Activated T-cell treated with anti-CD3 and anti-CD28 coated beads, Interleukin-2, amount 50 U/mL, for 72 hours (primary cell): Measurements from ENCODE around the gene DRC3. TPM values are rescaled to one million over a fixed set of nuclear protein-coding genes. Genes with fewer than 3 reads are reported as not detected.
A peak's percentile ranks its signal among the peaks of the same experiment; 100 is the strongest.

Experiments
- ATAC-seq, 2 donors: fragments of 150-1000 bp; cut with Tn5 transposase; replicated peaks in 1 of 2; 2 replicates each; pipeline ENCODE4 v1.10.0; 2021; ENCODE audit warnings: moderate library complexity in 2 of 2, mild to moderate bottlenecking in 1 of 2
- DNase-seq, 2 donors: peaks; one replicate each; pipeline ENCODE4 v3.0.0; 2021 to 2022; ENCODE audit warnings: mixed read lengths in 1 of 2
- H3K27ac Mint-ChIP-seq: one replicate; pipeline ENCODE4 v1.8.0; 2022; ENCODE audit warnings: mild to moderate bottlenecking, moderate library complexity, mixed read lengths
- H3K27me3 Mint-ChIP-seq: one replicate; pipeline ENCODE4 v1.8.0; 2022; ENCODE audit warnings: low read depth, mixed read lengths
- H3K36me3 Mint-ChIP-seq, 2 donors: one replicate each; pipeline ENCODE4 v1.8.0; 2022; ENCODE audit warnings: mixed read lengths in 2 of 2, mild to moderate bottlenecking in 1 of 2; ENCODE audit not compliant: insufficient read depth in 2 of 2
- H3K4me1 Mint-ChIP-seq: one replicate; pipeline ENCODE4 v1.8.0; 2022; ENCODE audit warnings: low read depth, mixed read lengths
- H3K4me3 Mint-ChIP-seq, 2 donors: one replicate each; pipeline ENCODE4 v1.8.0; 2022; ENCODE audit warnings: mild to moderate bottlenecking in 2 of 2, mixed read lengths in 2 of 2, moderate library complexity in 2 of 2
- H3K9me3 Mint-ChIP-seq, 2 donors: one replicate each; pipeline ENCODE4 v1.8.0; 2022; ENCODE audit warnings: mixed read lengths in 2 of 2
- total RNA-seq, 2 donors: library from RNA; stranded (reverse); gene quantifications; one replicate each; pipeline ENCODE4 v1.2.3, GENCODE V29; 2022

DRC3 gene
- total RNA-seq, 2 donors from 2014 or later: 0.39 to 0.43 TPM

DNA sequence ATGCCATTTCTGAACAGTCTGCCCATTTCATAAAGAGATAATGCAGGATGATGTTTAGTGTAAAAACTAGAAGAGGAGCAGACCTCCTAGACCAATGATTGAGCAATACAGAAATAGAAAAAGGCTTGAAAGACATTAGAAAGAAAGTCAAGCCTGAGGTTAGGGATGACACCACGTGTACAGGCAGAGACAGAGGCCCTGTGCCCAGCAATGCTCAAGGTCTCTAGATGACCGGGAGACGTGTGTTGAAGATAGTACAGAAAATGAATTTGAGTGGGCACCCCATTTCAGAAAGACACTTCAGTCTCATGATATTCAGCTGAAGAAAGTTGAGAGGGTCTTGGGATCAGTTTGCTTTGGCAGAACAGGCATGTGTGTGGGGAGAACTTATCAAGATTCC is 71.9 kb downstream of the DRC3 start:
- no peak for ATAC-seq
- H3K4me3 Mint-ChIP-seq: no peak overlapping the region

DNA sequence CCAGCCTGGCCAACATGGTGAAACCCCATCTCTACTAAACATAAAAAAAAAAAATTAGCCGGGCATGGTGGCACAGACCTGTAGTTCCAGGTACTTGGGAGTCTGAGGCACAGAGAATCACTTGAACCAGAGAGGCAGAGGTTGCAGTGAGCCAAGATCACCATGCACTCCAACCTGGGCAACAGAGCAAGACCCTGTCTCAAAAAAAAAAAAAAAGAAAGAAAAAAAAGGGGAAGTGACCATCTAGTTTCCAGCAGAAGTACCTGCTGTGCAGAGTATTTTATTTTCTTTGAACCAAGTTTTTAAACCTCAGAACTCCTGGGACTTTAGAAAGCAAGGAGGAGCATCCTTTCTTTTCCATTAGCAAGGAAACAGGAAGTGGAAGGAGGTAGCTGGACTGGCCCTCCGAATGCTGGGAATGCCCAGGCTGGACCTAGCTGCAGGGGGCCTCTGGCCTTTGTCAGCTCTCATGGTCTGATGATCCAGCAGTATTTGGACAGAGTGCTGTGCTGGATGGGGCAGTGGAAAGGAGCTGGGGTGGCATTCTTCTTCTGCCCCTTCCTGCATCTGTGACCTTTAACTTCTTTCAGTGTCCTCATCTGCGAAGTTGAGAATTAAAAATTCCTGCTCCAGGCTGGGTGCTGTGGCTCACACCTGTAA is 73.2 kb downstream of the DRC3 start:
- DNase-seq: no peak
- no peak overlapping the region for H3K4me3 Mint-ChIP-seq
- peaks cover 0 to 1% of the 10 kb centered on the region in 2 donors for H3K36me3 Mint-ChIP-seq
- H3K9me3 Mint-ChIP-seq: no peaks in the 10 kb centered on the region
- peaks cover 22% of the 10 kb centered on the region for H3K4me1 Mint-ChIP-seq
- H3K27me3 Mint-ChIP-seq: no peaks in the 10 kb centered on the region
- H3K27ac Mint-ChIP-seq: no peak overlapping the region
- no peak for ATAC-seq

More for the DNA sequence above, 71.9 kb downstream of the DRC3 start:
- Mint-ChIP-seq H3K27me3 (no peaks in the 10 kb centered on the region), H3K27ac (no peak overlapping the region), H3K9me3 (no peaks in the 10 kb centered on the region), H3K4me1 (peaks cover 31% of the 10 kb centered on the region), H3K36me3 (peaks cover 4 to 11% of the 10 kb centered on the region in 2 donors)
- DNase-seq: no peak

DNA sequence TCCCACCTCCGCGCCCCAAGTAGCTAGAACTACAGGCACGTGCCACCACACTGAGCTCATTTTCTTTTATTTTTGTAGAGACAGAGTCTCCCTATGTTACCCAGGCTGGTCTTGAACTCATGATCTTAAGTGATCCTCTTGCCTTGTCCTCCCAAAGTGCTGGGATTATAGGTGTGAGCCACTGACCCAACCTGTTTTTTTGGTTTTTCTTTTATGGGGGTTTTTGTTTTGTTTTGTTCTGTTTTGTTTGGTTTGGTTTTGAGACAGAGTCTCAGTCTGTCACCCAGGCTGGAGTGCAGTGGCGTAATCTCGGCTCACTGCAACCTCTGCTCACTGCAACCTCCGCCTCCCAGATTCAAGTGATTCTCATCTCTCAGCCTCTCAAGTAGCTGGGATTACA is 82.9 kb downstream of the DRC3 start:
- Mint-ChIP-seq H3K4me3 (no peak overlapping the region), H3K27me3 (no peaks in the 10 kb centered on the region), H3K27ac (peak overlapping the region; percentile 12), H3K4me1 (peaks cover 5% of the 10 kb centered on the region), H3K9me3 (no peaks in the 10 kb centered on the region), H3K36me3 (peaks cover 3% of the 10 kb centered on the region in 2 donors)
- no peak for ATAC-seq
- DNase-seq: no peak

DNA sequence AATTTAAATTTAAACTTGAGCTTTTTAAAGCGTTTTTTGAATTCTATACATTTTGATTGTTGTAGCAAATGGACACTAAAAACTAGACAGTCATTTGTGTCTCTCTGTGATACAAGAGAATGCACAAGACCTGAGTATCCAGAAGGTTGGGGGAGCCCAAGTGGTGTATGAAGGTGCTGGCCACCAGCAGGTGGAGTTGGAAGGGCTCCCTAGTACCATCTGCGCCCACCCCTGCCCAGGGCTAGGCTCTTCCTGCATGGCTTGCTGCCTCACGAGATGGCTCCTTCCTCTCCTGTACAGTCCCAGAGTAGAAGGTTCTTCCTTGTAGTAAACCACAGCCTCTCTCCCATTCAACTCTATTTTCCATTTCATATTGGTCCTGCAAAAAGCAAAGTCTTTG is 83.6 kb downstream of the DRC3 start:
- Mint-ChIP-seq H3K4me3 (no peak overlapping the region), H3K27me3 (no peaks in the 10 kb centered on the region), H3K27ac (no peak overlapping the region), H3K9me3 (no peaks in the 10 kb centered on the region), H3K36me3 (peaks cover 3% of the 10 kb centered on the region in 2 donors), H3K4me1 (peaks cover 5% of the 10 kb centered on the region)
- DNase-seq (no peak), ATAC-seq (no peak)

DNA sequence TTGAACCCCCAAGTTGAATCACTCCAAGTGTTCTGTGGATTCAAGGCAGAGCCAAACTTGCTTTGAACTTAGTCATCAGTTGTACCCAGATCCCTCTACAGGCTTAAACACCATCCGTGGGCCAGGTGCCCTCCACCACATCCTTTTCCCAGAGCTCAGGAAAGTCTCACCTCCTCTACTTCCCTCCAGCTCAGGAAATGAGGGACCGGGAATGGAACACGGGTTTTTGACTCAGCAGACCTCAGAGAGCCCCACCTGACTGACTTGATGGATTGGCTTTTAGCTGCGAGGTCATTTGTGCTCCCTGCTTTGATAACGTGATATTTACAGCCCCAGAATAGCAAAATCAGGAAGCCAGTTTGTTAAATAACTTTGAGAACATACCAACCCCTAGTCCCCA is 86.6 kb downstream of the DRC3 start:
- no peaks in the 10 kb centered on the region for H3K9me3 Mint-ChIP-seq
- H3K4me3 Mint-ChIP-seq: no peak overlapping the region
- no peaks in the 10 kb centered on the region for H3K27me3 Mint-ChIP-seq
- ATAC-seq (no peak), DNase-seq (no peak)
- H3K36me3 Mint-ChIP-seq: peaks cover 3% of the 10 kb centered on the region in 2 donors
- H3K27ac Mint-ChIP-seq: peak overlapping the region; percentile 66
- H3K4me1 Mint-ChIP-seq: peaks cover 5% of the 10 kb centered on the region

DNA sequence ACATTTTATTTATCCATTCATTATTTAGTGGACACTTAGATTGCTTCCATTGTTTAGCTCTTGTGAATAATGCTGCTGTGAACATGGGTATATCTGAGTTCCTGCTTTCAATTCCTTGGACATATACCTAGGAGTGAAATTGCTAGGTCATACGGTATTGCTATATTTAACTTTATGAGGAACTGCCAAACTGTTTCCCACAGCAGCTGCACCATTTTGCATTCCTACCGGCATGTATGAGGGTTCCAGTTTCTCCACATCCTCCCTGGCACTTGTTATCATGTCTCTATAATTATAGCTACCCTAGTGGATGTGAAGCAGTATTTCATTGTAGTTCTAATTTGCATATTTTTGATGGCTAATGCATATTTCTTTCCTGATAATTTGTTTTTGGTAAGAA is 91.4 kb downstream of the DRC3 start:
- H3K27ac Mint-ChIP-seq: no peak overlapping the region
- H3K9me3 Mint-ChIP-seq: no peaks in the 10 kb centered on the region
- H3K36me3 Mint-ChIP-seq: peaks cover 1 to 6% of the 10 kb centered on the region in 2 donors
- ATAC-seq (no peak), DNase-seq (no peak)
- H3K27me3 Mint-ChIP-seq: no peaks in the 10 kb centered on the region
- peaks cover 5% of the 10 kb centered on the region for H3K4me1 Mint-ChIP-seq
- no peak overlapping the region for H3K4me3 Mint-ChIP-seq

DNA sequence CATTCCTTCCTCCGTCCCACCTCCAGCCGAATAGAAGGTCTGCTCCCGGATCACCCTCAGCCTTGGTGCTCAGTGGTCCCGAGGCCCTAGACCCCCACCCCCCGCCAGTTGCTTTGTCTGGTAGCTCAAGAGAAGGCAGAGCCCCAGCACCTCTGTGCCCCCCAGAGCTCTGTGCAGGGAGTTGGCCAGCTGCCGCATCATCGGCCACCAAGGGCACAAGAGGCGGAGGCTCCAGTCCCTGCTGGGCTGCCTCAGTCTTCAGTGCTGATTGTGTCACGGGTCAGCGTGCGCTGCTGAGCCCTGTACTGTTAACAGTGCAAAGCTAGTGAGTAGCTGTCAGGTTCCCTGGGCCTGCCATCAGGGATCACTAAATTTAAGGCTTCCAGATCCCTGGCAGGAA is 92.9 kb downstream of the DRC3 start:
- Mint-ChIP-seq H3K4me1 (no peaks in the 10 kb centered on the region), H3K36me3 (peaks cover 0 to 5% of the 10 kb centered on the region in 2 donors), H3K9me3 (no peaks in the 10 kb centered on the region), H3K27ac (no peak overlapping the region), H3K27me3 (no peaks in the 10 kb centered on the region), H3K4me3 (no peak overlapping the region)
- ATAC-seq (no peak), DNase-seq (no peak)

Other genes with a start within 250 kb of the DRC3 start
- 100 to 1,000 TPM; 192 to 209 TPM for gene SREBF1, start 135.9 kb upstream of the DRC3 start, total RNA-seq
- gene TOM1L2, start 462 bp upstream of the DRC3 start, total RNA-seq: 10 to 100 TPM; 23.7 to 26.9 TPM
- gene ATPAF2, start 66.3 kb downstream of the DRC3 start, total RNA-seq: 10 to 100 TPM; 25.8 to 28.7 TPM
- gene GID4, start 66.5 kb downstream of the DRC3 start, total RNA-seq: 10 to 100 TPM in 1 of 2 donors, 1 to 10 TPM in 1; 9.7 to 11.0 TPM
- 10 to 100 TPM; 44.1 to 53.6 TPM for gene DRG2, start 115.1 kb downstream of the DRC3 start, total RNA-seq
- gene MYO15A, start 135.9 kb downstream of the DRC3 start, total RNA-seq: 1 to 10 TPM; 2.7 to 3.2 TPM
- 100 to 1,000 TPM; 125 to 133 TPM for gene ALKBH5, start 211.0 kb downstream of the DRC3 start, total RNA-seq